SH-SY5Y (cell line): ENCODE results near the gene LRCH1.

Experiments
- GATA2 ChIP-seq: IDR thresholded peaks from 2 replicates; pipeline ENCODE4 v1.6.1; 2011; ENCODE audit warnings: mild to moderate bottlenecking, low read depth, low read length
- GATA3 ChIP-seq: IDR thresholded peaks from 2 replicates; pipeline ENCODE4 v1.6.1; 2011; ENCODE audit warnings: low read depth, mild to moderate bottlenecking, low read length, moderate library complexity

DNA sequence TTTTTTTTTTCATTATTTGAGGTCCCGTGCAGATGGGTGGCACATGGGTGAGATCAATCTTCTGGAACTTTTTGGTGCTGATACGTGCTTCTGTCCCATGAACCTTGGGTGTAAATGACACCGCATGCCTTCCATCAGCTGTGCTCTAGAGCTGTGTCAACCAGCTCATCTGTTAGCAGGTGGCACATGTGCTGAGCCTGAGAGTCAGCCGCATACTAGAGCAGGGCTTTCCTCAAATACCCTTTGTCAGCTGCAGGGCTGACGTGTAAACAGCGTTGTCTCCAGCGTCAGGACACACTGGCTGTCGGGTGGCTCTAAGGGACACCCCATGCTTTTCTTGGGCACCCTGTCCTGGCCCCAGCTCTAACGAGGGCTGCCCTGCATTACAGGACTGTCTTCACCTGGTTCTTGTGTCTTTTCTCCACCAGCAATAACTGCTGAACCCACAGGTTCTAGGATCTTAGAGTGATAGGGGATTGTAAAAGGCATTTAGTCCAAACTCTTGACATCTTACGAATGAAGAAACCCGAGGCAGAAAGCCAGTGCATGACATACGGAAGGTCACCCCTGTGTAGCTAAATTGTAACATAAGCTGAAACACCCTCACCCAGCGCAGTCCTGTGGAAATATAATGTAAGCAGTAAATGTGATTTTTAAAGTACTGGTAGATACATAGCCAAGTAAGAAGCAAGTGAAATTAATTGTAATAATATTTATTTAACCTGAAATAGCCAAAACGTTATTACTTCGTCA, 119.5 kb downstream of the LRCH1 start:
- TF ChIP-seq GATA3 = no peak
- no peak for TF ChIP-seq GATA2
